HepG2 (cell line): Measurements from ENCODE around the gene IRF2BPL. TPM values are rescaled to one million over a fixed set of nuclear protein-coding genes. Genes with fewer than 3 reads are reported as not detected.
A peak's percentile ranks its signal among the peaks of the same experiment; 100 is the strongest.

ENCODE experiments used
- ATF3 ChIP-seq: sonication (generic); formaldehyde crosslinking; IDR thresholded peaks from 2 replicates; pipeline ENCODE4 v1.4.0; 2020; ENCODE audit warnings: missing genetic modification reagents
- ATF5 ChIP-seq: sonication (generic); formaldehyde crosslinking; IDR thresholded peaks from 2 replicates; pipeline ENCODE4 v1.4.0; 2020; ENCODE audit warnings: mild to moderate bottlenecking, low read depth, missing genetic modification reagents
- BCL3 ChIP-seq: sonication (generic); formaldehyde crosslinking; IDR thresholded peaks from 2 replicates; pipeline ENCODE4 v1.5.1; 2020; ENCODE audit warnings: mild to moderate bottlenecking, missing genetic modification reagents, moderate library complexity
- E2F2 ChIP-seq: sonication (generic); formaldehyde crosslinking; IDR thresholded peaks from 2 replicates; pipeline ENCODE4 v1.4.0; 2020; ENCODE audit warnings: missing genetic modification reagents, borderline replicate concordance
- MAF1 ChIP-seq: sonication (generic); formaldehyde crosslinking; IDR thresholded peaks from 2 replicates; pipeline ENCODE4 v1.5.0; 2020; ENCODE audit warnings: missing genetic modification reagents, borderline replicate concordance
- MNT ChIP-seq: fragments of 450-650 bp; IDR thresholded peaks from 2 replicates; pipeline ENCODE4 v1.6.1; 2016
- NR2F6 ChIP-seq, 2 experiments: IDR thresholded peaks; 2 replicates each; pipeline ENCODE4 v1.6.1; 2016; ENCODE audit warnings: antibody characterized with exemption in 1 of 2, mild to moderate bottlenecking in 1 of 2
- SKIL ChIP-seq: sonication (generic); formaldehyde crosslinking; IDR thresholded peaks from 2 replicates; pipeline ENCODE4 v1.8.0; 2022; ENCODE audit warnings: missing genetic modification reagents, mild to moderate bottlenecking, moderate library complexity, borderline replicate concordance
- SYNCRIP ChIP-seq: fragments of 200-400 bp; formaldehyde crosslinking; IDR thresholded peaks from 2 replicates; pipeline ENCODE4 v1.6.1; 2018; ENCODE audit warnings: mild to moderate bottlenecking, low read depth, low read length; ENCODE audit not compliant: insufficient read depth
- TAF1 ChIP-seq: sonication (generic); formaldehyde crosslinking; IDR thresholded peaks from 2 replicates; pipeline ENCODE4 v1.4.0; 2020; ENCODE audit warnings: missing genetic modification reagents
- ZBTB26 ChIP-seq: IDR thresholded peaks from 2 replicates; pipeline ENCODE4 v1.6.1; 2016; ENCODE audit warnings: missing compliant biosample characterization, missing genetic modification reagents, borderline replicate concordance
- ZBTB38 ChIP-seq: sonication (generic); formaldehyde crosslinking; IDR thresholded peaks from 2 replicates; pipeline ENCODE4 v1.5.1; 2020; ENCODE audit warnings: mild to moderate bottlenecking, missing genetic modification reagents
- ZBTB42 ChIP-seq: sonication (generic); formaldehyde crosslinking; IDR thresholded peaks from 2 replicates; pipeline ENCODE4 v1.5.0; 2020; ENCODE audit warnings: mild to moderate bottlenecking, missing genetic modification reagents
- ZNF20 ChIP-seq: sonication (generic); formaldehyde crosslinking; IDR thresholded peaks from 2 replicates; pipeline ENCODE4 v1.4.0; 2020; ENCODE audit warnings: mild to moderate bottlenecking, moderate library complexity, missing genetic modification reagents
- ZNF260 ChIP-seq: sonication (generic); formaldehyde crosslinking; IDR thresholded peaks from 2 replicates; pipeline ENCODE4 v1.4.0; 2020; ENCODE audit warnings: missing genetic modification reagents, low read depth, mild to moderate bottlenecking, borderline replicate concordance
- ZNF331 ChIP-seq: sonication (generic); formaldehyde crosslinking; IDR thresholded peaks from 2 replicates; pipeline ENCODE4 v1.4.0; 2020; ENCODE audit warnings: missing genetic modification reagents
- ZNF574 ChIP-seq: sonication (generic); formaldehyde crosslinking; IDR thresholded peaks from 2 replicates; pipeline ENCODE4 v1.4.0; 2020; ENCODE audit warnings: missing genetic modification reagents
- polyA plus RNA-seq, 8 experiments: library from polyadenylated mRNA; depleted of rRNA in 3 of 8; stranded (reverse) in 7 of 8; unstranded in 1 of 8; fragments of >200 nt; fragmentation: Illumina TruSeq in 4 of 8; extraction: Trizol in 4 of 8; gene quantifications; 2 replicates each; pipeline versions ENCODE4 v1.2.1 to v1.2.3, GENCODE V29; 2011 to 2016; ENCODE audit warnings: low read depth in 4 of 8, missing spikeins in 1 of 8, mixed read lengths in 1 of 8; ENCODE audit not compliant: insufficient read depth in 1 of 8
- total RNA-seq, 5 experiments: library from RNA; depleted of rRNA; stranded (reverse); fragments of >200 nt; fragmentation: Illumina TruSeq; extraction: Trizol; gene quantifications; 2 replicates each; pipeline ENCODE4 v1.2.3, GENCODE V29; 2016; ENCODE audit warnings: low read depth in 1 of 5

Gene IRF2BPL
- total and polyA plus RNA-seq, 2 of the 13 experiments (the other 11 are each of a cell fraction or from before 2014, with no cell fraction given) = 6.6 to 8.4 TPM

GRCh38 chr14:77014004-77014604 is 14.4 kb downstream of the IRF2BPL start (continued):
- no peak for TF ChIP-seq ZBTB26 (CRISPR knock-in tag)
- TF ChIP-seq ZNF331 = no peak
- no peak; the same call in 1 of the 2 replicates for TF ChIP-seq NR2F6 (IDR thresholded peaks at IDR 0.05)
- TF ChIP-seq NR2F6 (CRISPR knock-in tag; IDR thresholded peaks at IDR 0.05) = peak; percentile 45
- no peak for TF ChIP-seq ZNF20 (CRISPR knock-in tag)
- TF ChIP-seq BCL3 (CRISPR knock-in tag) = no peak
- TF ChIP-seq MAF1 (CRISPR knock-in tag) = no peak
- TF ChIP-seq ATF5 = no peak
- TF ChIP-seq ZNF574 (CRISPR knock-in tag) = no peak
- no peak for TF ChIP-seq ATF3 (CRISPR knock-in tag)
- TF ChIP-seq TAF1 (CRISPR knock-in tag) = no peak
- TF ChIP-seq E2F2 (CRISPR knock-in tag) = no peak
- no peak for TF ChIP-seq ZNF260
- peak; percentile 63; the same call in 1 of the 2 replicates for TF ChIP-seq SKIL
- no peak for TF ChIP-seq MNT
- TF ChIP-seq SYNCRIP = no peak
- TF ChIP-seq ZBTB42 (CRISPR knock-in tag) = no peak
- TF ChIP-seq ZBTB38 = 0 out of 2 replicates have a peak, but pooled peaks have one; percentile 38
